Heart left ventricle (tissue), 16 donors: ENCODE measurements around the gene CPNE8. TPM values are rescaled to one million over a fixed set of nuclear protein-coding genes. Genes with fewer than 3 reads are reported as not detected.

Experiments used
- ATAC-seq, 4 donors: fragments of 200-7000 bp; cut with Tn5 transposase; one replicate each; pipeline ENCODE4 v1.9.1; 2020 to 2022; ENCODE audit warnings: moderate library complexity in 4 of 4, mild to moderate bottlenecking in 3 of 4, moderate number of reproducible peaks in 1 of 4
- DNase-seq, 5 donors: peaks; one replicate each; pipeline ENCODE4 v3.0.0-alpha.2; 2020
- H3K27ac ChIP-seq, 12 donors: fragments of 200-600 bp; sonication (generic) in 4 of 12; one replicate each; pipeline versions ENCODE4 v1.5.0 to v1.8.0; 2016 to 2022; ENCODE audit warnings: mild to moderate bottlenecking in 2 of 12
- H3K27me3 ChIP-seq, 9 donors: fragments of 200-600 bp; sonication (generic) in 2 of 9; one replicate each; pipeline versions ENCODE4 v1.5.1 to v1.8.0; 2016 to 2022; ENCODE audit warnings: mild to moderate bottlenecking in 3 of 9
- H3K36me3 ChIP-seq, 9 donors: fragments of 200-600 bp; sonication (generic) in 2 of 9; one replicate each; pipeline versions ENCODE4 v1.5.0 to v1.8.0; 2018 to 2022; ENCODE audit warnings: mild to moderate bottlenecking in 2 of 9
- H3K4me1 ChIP-seq, 12 donors: fragments of 200-600 bp; sonication (generic) in 4 of 12; one replicate each; pipeline versions ENCODE4 v1.5.0 to v1.8.0; 2016 to 2022; ENCODE audit warnings: mild to moderate bottlenecking in 3 of 12
- H3K4me3 ChIP-seq, 12 donors: fragments of 200-600 bp; sonication (generic) in 4 of 12; one replicate each; pipeline versions ENCODE4 v1.5.0 to v1.8.0; 2017 to 2022; ENCODE audit warnings: mild to moderate bottlenecking in 9 of 12, moderate library complexity in 4 of 12
- H3K9me3 ChIP-seq, 12 donors: fragments of 200-600 bp; sonication (generic) in 4 of 12; one replicate each; pipeline versions ENCODE4 v1.5.0 to v1.8.0; 2016 to 2022; ENCODE audit warnings: mild to moderate bottlenecking in 1 of 12
- CTCF ChIP-seq, 12 donors: fragments of 200-600 bp; sonication (generic) in 4 of 12; IDR thresholded peaks; one replicate each; pipeline versions ENCODE4 v1.5.0 to v1.8.0; 2018 to 2022; ENCODE audit warnings: antibody characterized with exemption in 12 of 12, mild to moderate bottlenecking in 5 of 12
- POLR2A ChIP-seq, 2 donors: fragments of 450-650 bp; IDR thresholded peaks; one replicate each; pipeline ENCODE4 v1.6.1; 2017; ENCODE audit warnings: antibody characterized with exemption in 2 of 2, mild to moderate bottlenecking in 2 of 2, moderate library complexity in 2 of 2
- WGBS, 4 donors: extraction: QIAGEN DNeasy Blood & Tissue Kit in 2 of 4; methylation state at CpG; one replicate each; pipeline versions ENCODE4 v1.1.5 to v1.1.7; 2013 to 2018; 5-methylcytosine and 5-hydroxymethylcytosine counted together
- intact Hi-C, 10 donors: fragments of 100-400 bp; cut with DNase I; formaldehyde crosslinking; loops; one replicate each; pipeline versions ENCODE4 v1.11.1 to v1.14.2; 2022
- polyA plus RNA-seq, 2 donors: library from polyadenylated mRNA; stranded (reverse); fragments of 200-250 nt; gene quantifications; one replicate each; pipeline ENCODE4 v1.2.3, GENCODE V29; 2013
- total RNA-seq, 9 donors: library from RNA; depleted of rRNA in 2 of 9; stranded (reverse); fragments of >200 nt in 2 of 9; fragmentation: NEBNext Ultra II Directional in 3 of 9; extraction: Animal tissue kit (Norgen Biotek cat#: 25700) in 3 of 9; gene quantifications; one replicate each; pipeline versions ENCODE4 v1.1.0 to v1.2.4, GENCODE V29; 2016 to 2023
- donor health status: ischemic (EF 13 %, LVEDD 7.1; RV severe dilation, severe dysfunction).
- donor health status: healthy with polysubstance abuse.
- donor health status: DM: no; HTN: yes; CAD: no.
- donor health status: DM: no; HTN: no; CAD: no.
- donor health status: ischemic (EF 25% LVEDD 6.9; RV normal size, moderate dysfunction).
- donor health status: ischemic (EF 25% LVEDD 5.7; RV mildly dilated, moderate dysfunction).
- donor health status: healthy.
- donor health status: DM: yes; HTN: yes; CAD: no.
- donor health status: ischemic (EF 35%, LVEDD 5.7; RV mildly dilated, moderate dysfunction).
- donor health status: nonischemic (EF 11% LVEDD 7.7; RV severe dilation, severe dysfunction).
- donor health status: DM: yes; HTN: yes; CAD: no.
- donor health status: PGD.
- donor health status: ischemic (EF 29% LVEDD 5.4; RV normal size, mild dysfunction).
- donor health status: nonischemic (EF 23%, LVEDD 6.1; RV moderate dilation, normal function).

Gene CPNE8
- total and polyA plus RNA-seq, 11 donors: 2.9 to 15.1 (median 4.5) TPM

DNA sequence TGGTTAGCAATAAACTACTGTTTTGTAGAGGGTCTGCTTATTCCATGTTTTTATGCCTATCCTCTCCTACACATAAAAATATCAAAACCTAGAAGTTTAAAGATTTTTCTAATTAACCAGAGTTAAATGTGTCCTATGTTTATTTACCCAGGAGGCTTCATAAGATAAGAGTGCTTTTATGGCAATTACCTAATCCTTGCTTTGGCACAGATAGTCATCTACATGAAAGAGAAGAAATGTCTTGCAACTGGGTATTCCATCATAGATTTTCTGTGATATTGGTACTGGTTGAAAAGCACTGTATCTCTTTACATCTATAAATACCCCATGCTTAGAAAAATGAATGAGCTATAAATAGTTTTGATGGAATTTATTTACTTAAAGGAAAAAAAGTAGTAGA is 277.1 kb downstream of the CPNE8 start:
- Histone ChIP-seq H3K27me3 (no peaks in the 10 kb centered on the region), H3K36me3 (no peaks in the 10 kb centered on the region), H3K27ac (no peak overlapping the region), H3K4me3 (no peak overlapping the region), H3K4me1 (no peaks in the 10 kb centered on the region), H3K9me3 (no peaks in the 10 kb centered on the region)
- no peak for TF ChIP-seq CTCF (IDR thresholded peaks at IDR 0.05)
- no peak for TF ChIP-seq POLR2A (IDR thresholded peaks at IDR 0.05)
- ATAC-seq (no peak), DNase-seq (no peak)
- intact Hi-C loops: no loop called here

DNA sequence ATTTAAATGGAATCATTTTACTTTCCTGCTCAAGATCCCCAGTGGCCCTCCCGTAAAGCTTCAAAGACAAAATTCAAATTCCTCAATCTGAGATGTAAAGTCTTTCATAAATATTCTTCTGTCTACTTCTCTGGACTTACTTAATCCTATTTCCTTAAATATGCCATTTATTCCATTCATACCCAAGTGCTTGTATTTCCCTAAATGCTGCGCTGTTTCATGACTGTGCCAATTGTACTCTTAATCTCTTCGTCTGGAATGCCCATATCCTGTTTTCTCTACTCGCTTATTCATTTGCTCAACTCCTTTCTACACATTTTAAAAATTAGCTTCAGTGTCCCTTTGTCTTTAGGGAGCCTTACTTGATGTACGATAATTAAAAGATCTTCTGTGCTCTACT is 280.1 kb downstream of the CPNE8 start:
- Histone ChIP-seq H3K9me3 (no peaks in the 10 kb centered on the region), H3K27me3 (no peaks in the 10 kb centered on the region), H3K4me3 (no peak overlapping the region), H3K4me1 (no peaks in the 10 kb centered on the region), H3K36me3 (no peaks in the 10 kb centered on the region), H3K27ac (no peak overlapping the region)
- TF ChIP-seq CTCF (IDR thresholded peaks at IDR 0.05) (no peak), POLR2A (IDR thresholded peaks at IDR 0.05) (no peak)
- ATAC-seq: no peak
- 77 to 85% (median 83%) methylated on average over 5 of the region's 5 CpGs for WGBS, 4 donors
- DNase-seq: no peak
- intact Hi-C loops: no loop called here

GRCh38 chr12:38614171-38614570 is 291.2 kb downstream of the CPNE8 start:
- ATAC-seq: no peak
- Histone ChIP-seq H3K27ac (no peak overlapping the region), H3K4me3 (no peak overlapping the region), H3K4me1 (no peaks in the 10 kb centered on the region), H3K9me3 (peaks cover 0 to 2% (median 0%) of the 10 kb centered on the region in 12 donors), H3K27me3 (no peaks in the 10 kb centered on the region), H3K36me3 (no peaks in the 10 kb centered on the region)
- DNase-seq: no peak
- intact Hi-C loops: no loop called here
- TF ChIP-seq POLR2A (IDR thresholded peaks at IDR 0.05): no peak
- no peak for TF ChIP-seq CTCF (IDR thresholded peaks at IDR 0.05)
- 48 to 58% (median 53%) methylated on average over 2 of the region's 2 CpGs for WGBS, 4 donors

GRCh38 chr12:38610808-38611350 is 294.5 kb downstream of the CPNE8 start:
- 54 to 67% (median 62%) methylated on average over 2 of the region's 2 CpGs for WGBS, 4 donors
- H3K4me3 ChIP-seq: no peak overlapping the region

More at GRCh38 chr12:38610808-38611350, 294.5 kb downstream of the CPNE8 start:
- H3K27me3 ChIP-seq: no peaks in the 10 kb centered on the region
- no peak overlapping the region for H3K27ac ChIP-seq
- H3K36me3 ChIP-seq: no peaks in the 10 kb centered on the region
- peaks cover 0 to 11% (median 0%) of the 10 kb centered on the region in 12 donors for H3K9me3 ChIP-seq
- ATAC-seq (no peak), DNase-seq (no peak)
- no peaks in the 10 kb centered on the region for H3K4me1 ChIP-seq
- TF ChIP-seq CTCF (IDR thresholded peaks at IDR 0.05): no peak
- TF ChIP-seq POLR2A (IDR thresholded peaks at IDR 0.05): no peak
- intact Hi-C loops: no loop called here
